ENCODE results near the gene ZDHHC8. TPM values are rescaled to one million over a fixed set of nuclear protein-coding genes. Genes with fewer than 3 reads are reported as not detected.

The ZDHHC8 gene
- total RNA-seq, 1 donor from 2014 or later = 88.0 TPM

- no peak for DNase-seq
These were observed 56.4 kb downstream of the ZDHHC8 start for GRCh38 chr22:20187777-20188566.

GRCh38 chr22:20188567-20188877, 56.9 kb downstream of the ZDHHC8 start:
- Histone ChIP-seq H3K27ac (no peak overlapping the region), H3K9me3 (no peaks in the 10 kb centered on the region), H3K27me3 (no peaks in the 10 kb centered on the region), H3K4me1 (no peaks in the 10 kb centered on the region), H3K4me3 (no peak overlapping the region), H3K36me3 (no peaks in the 10 kb centered on the region)
- ATAC-seq = no peak
- TF ChIP-seq, protein P1, sequence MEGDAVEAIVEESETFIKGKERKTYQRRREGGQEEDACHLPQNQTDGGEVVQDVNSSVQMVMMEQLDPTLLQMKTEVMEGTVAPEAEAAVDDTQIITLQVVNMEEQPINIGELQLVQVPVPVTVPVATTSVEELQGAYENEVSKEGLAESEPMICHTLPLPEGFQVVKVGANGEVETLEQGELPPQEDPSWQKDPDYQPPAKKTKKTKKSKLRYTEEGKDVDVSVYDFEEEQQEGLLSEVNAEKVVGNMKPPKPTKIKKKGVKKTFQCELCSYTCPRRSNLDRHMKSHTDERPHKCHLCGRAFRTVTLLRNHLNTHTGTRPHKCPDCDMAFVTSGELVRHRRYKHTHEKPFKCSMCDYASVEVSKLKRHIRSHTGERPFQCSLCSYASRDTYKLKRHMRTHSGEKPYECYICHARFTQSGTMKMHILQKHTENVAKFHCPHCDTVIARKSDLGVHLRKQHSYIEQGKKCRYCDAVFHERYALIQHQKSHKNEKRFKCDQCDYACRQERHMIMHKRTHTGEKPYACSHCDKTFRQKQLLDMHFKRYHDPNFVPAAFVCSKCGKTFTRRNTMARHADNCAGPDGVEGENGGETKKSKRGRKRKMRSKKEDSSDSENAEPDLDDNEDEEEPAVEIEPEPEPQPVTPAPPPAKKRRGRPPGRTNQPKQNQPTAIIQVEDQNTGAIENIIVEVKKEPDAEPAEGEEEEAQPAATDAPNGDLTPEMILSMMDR (IDR thresholded peaks at IDR 0.05) = no peak
- intact Hi-C loops (cut with DNase I) = no loop called here
- no peak for DNase-seq

More at GRCh38 chr22:20187777-20188566, 56.4 kb downstream of the ZDHHC8 start:
- no peak overlapping the region for H3K27ac ChIP-seq
- TF ChIP-seq, protein P1 (IDR thresholded peaks at IDR 0.05) = no peak
- no peak overlapping the region for H3K4me3 ChIP-seq
- H3K36me3 ChIP-seq = no peaks in the 10 kb centered on the region
- no peaks in the 10 kb centered on the region for H3K9me3 ChIP-seq
- intact Hi-C loops (cut with DNase I) = no loop called here
- no peaks in the 10 kb centered on the region for H3K4me1 ChIP-seq
- no peak for ATAC-seq
- no peaks in the 10 kb centered on the region for H3K27me3 ChIP-seq

DNA sequence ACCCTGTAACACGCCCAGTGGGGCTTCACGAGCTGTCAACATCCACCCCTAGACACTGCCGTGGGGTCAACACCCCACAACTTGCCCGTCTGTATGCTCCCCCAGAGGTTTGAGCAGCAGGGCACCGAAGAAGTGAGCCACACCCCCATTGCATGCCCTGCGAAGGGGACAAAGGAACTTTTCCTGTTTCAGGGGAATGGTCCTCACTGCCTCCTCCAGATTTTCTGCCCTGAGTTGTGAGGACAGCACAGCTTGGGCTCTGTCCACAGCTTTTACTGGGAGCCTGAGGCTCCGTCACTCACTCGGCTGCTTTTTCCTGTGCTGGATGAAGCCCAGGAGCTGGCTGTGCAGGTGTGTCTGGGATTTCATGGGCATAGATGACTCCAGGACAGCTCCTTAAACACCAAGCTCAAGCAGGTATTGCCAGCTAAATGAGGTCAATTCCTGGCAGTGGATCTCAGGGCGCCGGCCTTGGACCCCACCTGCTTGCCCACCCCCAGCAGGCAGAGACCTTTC, 59.5 kb downstream of the ZDHHC8 start:
- intact Hi-C loops (cut with DNase I) = no loop called here
- Histone ChIP-seq H3K4me3 (no peak overlapping the region), H3K9me3 (no peaks in the 10 kb centered on the region), H3K27ac (no peak overlapping the region), H3K27me3 (no peaks in the 10 kb centered on the region), H3K4me1 (no peaks in the 10 kb centered on the region), H3K36me3 (no peaks in the 10 kb centered on the region)
- ATAC-seq = no peak
- TF ChIP-seq, protein P1 (IDR thresholded peaks at IDR 0.05) = no peak
- no peak for DNase-seq

GRCh38 chr22:20191803-20192202, 60.2 kb downstream of the ZDHHC8 start:
- Histone ChIP-seq H3K4me1 (no peaks in the 10 kb centered on the region), H3K27me3 (no peaks in the 10 kb centered on the region), H3K36me3 (no peaks in the 10 kb centered on the region), H3K9me3 (no peaks in the 10 kb centered on the region), H3K4me3 (no peak overlapping the region), H3K27ac (no peak overlapping the region)
- DNase-seq = no peak
- ATAC-seq = no peak
- intact Hi-C loops (cut with DNase I) = no loop called here
- TF ChIP-seq, protein P1 (IDR thresholded peaks at IDR 0.05) = no peak

- Histone ChIP-seq H3K4me1 (no peaks in the 10 kb centered on the region), H3K36me3 (no peaks in the 10 kb centered on the region), H3K4me3 (no peak overlapping the region), H3K27ac (no peak overlapping the region), H3K27me3 (no peaks in the 10 kb centered on the region), H3K9me3 (no peaks in the 10 kb centered on the region)
- intact Hi-C loops (cut with DNase I) = no loop called here
- no peak for ATAC-seq
- TF ChIP-seq, protein P1 (IDR thresholded peaks at IDR 0.05) = no peak
- no peak for DNase-seq
These were observed 60.8 kb downstream of the ZDHHC8 start for GRCh38 chr22:20192293-20192971.

Measured in upper lobe of right lung (tissue), 1 donor.